ENCODE data around the gene RIC3.

RIC3 gene

GRCh38 chr11:8109675-8110074 lies 59.1 kb downstream of the RIC3 start:
- Histone ChIP-seq H3K27me3 (ENCODE audit: low read depth, low read length) (peaks cover 31% of the 10 kb centered on the region), H3K4me1 (ENCODE audit: low read length) (no peaks in the 10 kb centered on the region), H3K36me3 (replicated peaks; ENCODE audit: low read depth, low read length) (no peaks in the 10 kb centered on the region), H3K9ac (ENCODE audit: low read length) (no peak overlapping the region), H3K4me3 (ENCODE audit: low read length) (no peak overlapping the region), H3K9me3 (ENCODE audit: insufficient read depth, low read length) (peaks cover 2% of the 10 kb centered on the region; the same call in 1 of the 2 replicates), H3K27ac (ENCODE audit: low read length) (no peak overlapping the region), H4K20me1 (ENCODE audit: insufficient read depth, low read length) (no peaks in the 10 kb centered on the region), H3K79me2 (ENCODE audit: low read length) (no peaks in the 10 kb centered on the region), H3K4me2 (ENCODE audit: low read length) (no peak overlapping the region), H2AFZ (ENCODE audit: low read depth, low read length) (no peak overlapping the region)
- TF ChIP-seq CTCF (IDR thresholded peaks at IDR 0.05; ENCODE audit: low read depth, low read length) (no peak), EZH2phosphoT487 (IDR thresholded peaks at IDR 0.05; ENCODE audit: low read depth) (no peak)

- no peak for TF ChIP-seq CTCF (IDR thresholded peaks at IDR 0.05; ENCODE audit: low read depth, low read length)
- H3K27ac ChIP-seq (ENCODE audit: low read length), result no peak overlapping the region
Observed at GRCh38 chr11:8108421-8108820, 60.4 kb downstream of the RIC3 start.

GRCh38 chr11:8107642-8108041 lies 61.2 kb downstream of the RIC3 start:
- Histone ChIP-seq H3K4me2 (ENCODE audit: low read length) (no peak overlapping the region), H2AFZ (ENCODE audit: low read depth, low read length) (no peak overlapping the region), H3K27ac (ENCODE audit: low read length) (no peak overlapping the region), H3K79me2 (ENCODE audit: low read length) (no peaks in the 10 kb centered on the region), H3K27me3 (ENCODE audit: low read depth, low read length) (peaks cover 35% of the 10 kb centered on the region), H3K36me3 (replicated peaks; ENCODE audit: low read depth, low read length) (no peaks in the 10 kb centered on the region), H3K9me3 (ENCODE audit: insufficient read depth, low read length) (no peaks in the 10 kb centered on the region), H4K20me1 (ENCODE audit: insufficient read depth, low read length) (no peaks in the 10 kb centered on the region), H3K9ac (ENCODE audit: low read length) (no peak overlapping the region), H3K4me3 (ENCODE audit: low read length) (no peak overlapping the region), H3K4me1 (ENCODE audit: low read length) (no peaks in the 10 kb centered on the region)
- TF ChIP-seq CTCF (IDR thresholded peaks at IDR 0.05; ENCODE audit: low read depth, low read length) (no peak), EZH2phosphoT487 (IDR thresholded peaks at IDR 0.05; ENCODE audit: low read depth) (no peak)

More at GRCh38 chr11:8108421-8108820, 60.4 kb downstream of the RIC3 start:
- H3K36me3 ChIP-seq (replicated peaks; ENCODE audit: low read depth, low read length), result no peaks in the 10 kb centered on the region
- H3K4me2 ChIP-seq (ENCODE audit: low read length), result no peak overlapping the region
- no peaks in the 10 kb centered on the region for H4K20me1 ChIP-seq (ENCODE audit: insufficient read depth, low read length)
- H3K9ac ChIP-seq (ENCODE audit: low read length), result no peak overlapping the region
- no peak overlapping the region for H2AFZ ChIP-seq (ENCODE audit: low read depth, low read length)
- no peaks in the 10 kb centered on the region for H3K9me3 ChIP-seq (ENCODE audit: insufficient read depth, low read length)
- H3K4me3 ChIP-seq (ENCODE audit: low read length), result no peak overlapping the region
- H3K79me2 ChIP-seq (ENCODE audit: low read length), result no peaks in the 10 kb centered on the region
- H3K27me3 ChIP-seq (ENCODE audit: low read depth, low read length), result peaks cover 35% of the 10 kb centered on the region
- no peaks in the 10 kb centered on the region for H3K4me1 ChIP-seq (ENCODE audit: low read length)

- no peaks in the 10 kb centered on the region for H3K79me2 ChIP-seq (ENCODE audit: low read length)
- H3K4me2 ChIP-seq (ENCODE audit: low read length), result no peak overlapping the region
- peaks cover 35% of the 10 kb centered on the region for H3K27me3 ChIP-seq (ENCODE audit: low read depth, low read length)
- no peaks in the 10 kb centered on the region for H3K4me1 ChIP-seq (ENCODE audit: low read length)
- no peak overlapping the region for H3K27ac ChIP-seq (ENCODE audit: low read length)
- no peak overlapping the region for H3K4me3 ChIP-seq (ENCODE audit: low read length)
- no peak overlapping the region for H3K9ac ChIP-seq (ENCODE audit: low read length)
- no peaks in the 10 kb centered on the region for H3K36me3 ChIP-seq (replicated peaks; ENCODE audit: low read depth, low read length)
- H3K9me3 ChIP-seq (ENCODE audit: insufficient read depth, low read length), result no peaks in the 10 kb centered on the region
- H4K20me1 ChIP-seq (ENCODE audit: insufficient read depth, low read length), result no peaks in the 10 kb centered on the region
- H2AFZ ChIP-seq (ENCODE audit: low read depth, low read length), result no peak overlapping the region
- TF ChIP-seq EZH2phosphoT487 (IDR thresholded peaks at IDR 0.05; ENCODE audit: low read depth), result no peak
- no peak for TF ChIP-seq CTCF (IDR thresholded peaks at IDR 0.05; ENCODE audit: low read depth, low read length)
Observed at GRCh38 chr11:8106679-8107078, 62.1 kb downstream of the RIC3 start.
